GM10248 (cell line): ENCODE results near the gene GRB10.

Source experiments
- CTCF ChIA-PET: fragments of 300-600 bp; sonication (Branson Sonifier 250); formaldehyde crosslinking; extraction: SDS; loops from one replicate; lab custom pipeline; 2021; ENCODE audit warnings: antibody characterized with exemption; lab: Yijun Ruan, JAX
- POLR2A ChIA-PET: fragments of 350-650 bp; sonication (Branson Sonifier 250); formaldehyde crosslinking; extraction: SDS; loops from one replicate; lab custom pipeline; 2020; ENCODE audit warnings: antibody characterized with exemption; lab: Yijun Ruan, JAX
- DNase-seq: peaks from one replicate; pipeline ENCODE4 v3.0.0; 2012; ENCODE audit errors: extremely low spot score
- CTCF ChIP-seq: IDR thresholded peaks from 2 replicates; pipeline ENCODE4 v1.5.1; 2012; ENCODE audit warnings: mild to moderate bottlenecking, low read depth; ENCODE audit errors: extremely low read depth, missing control alignments, control extremely low read depth

GRB10 gene

GRCh38 chr7:50728184-50728583 is 54.5 kb downstream of the GRB10 start:
- no peak for DNase-seq
- CTCF ChIA-PET: no interaction called here
- POLR2A ChIA-PET: no interaction called here
- TF ChIP-seq CTCF: no peak

GRCh38 chr7:50727711-50728110 is 55.0 kb downstream of the GRB10 start:
- POLR2A ChIA-PET: no interaction called here

GRCh38 chr7:50727072-50727471 is 55.6 kb downstream of the GRB10 start:
- POLR2A ChIA-PET: no interaction called here
- CTCF ChIA-PET: interaction anchor here (0.7 kb wide), 1 partner anchor 14 kb away, joined by 3 read pairs; no protein-coding TSS in a partner anchor
- TF ChIP-seq CTCF: no peak
- no peak for DNase-seq

More at GRCh38 chr7:50727711-50728110, 55.0 kb downstream of the GRB10 start:
- CTCF ChIA-PET: interaction anchor here (0.7 kb wide), 1 partner anchor 13 kb away, joined by 3 read pairs; no protein-coding TSS in a partner anchor
- no peak for TF ChIP-seq CTCF
- no peak for DNase-seq

- no peak for DNase-seq
- ChIA-PET POLR2A (no interaction called here), CTCF (no interaction called here)
- no peak for TF ChIP-seq CTCF
These were observed 56.9 kb downstream of the GRB10 start for GRCh38 chr7:50725774-50726173.

- ChIA-PET POLR2A (no interaction called here), CTCF (no interaction called here)
- no peak for DNase-seq
- no peak for TF ChIP-seq CTCF
These were observed 57.9 kb downstream of the GRB10 start for GRCh38 chr7:50724526-50725520.

- POLR2A ChIA-PET: no interaction called here
- CTCF ChIA-PET: no interaction called here
- no peak for DNase-seq
- TF ChIP-seq CTCF: no peak
These were observed 58.8 kb downstream of the GRB10 start for GRCh38 chr7:50723888-50724287.
